ENCODE results near the gene DNAH14. TPM values are rescaled to one million over a fixed set of nuclear protein-coding genes. Genes with fewer than 3 reads are reported as not detected.

Gene DNAH14
- total and polyA plus RNA-seq, 9 of the 15 experiments (the other 6 are each of a cell fraction or from before 2014, with no cell fraction given): 58.4 to 142 (median 98.4) TPM

DNA sequence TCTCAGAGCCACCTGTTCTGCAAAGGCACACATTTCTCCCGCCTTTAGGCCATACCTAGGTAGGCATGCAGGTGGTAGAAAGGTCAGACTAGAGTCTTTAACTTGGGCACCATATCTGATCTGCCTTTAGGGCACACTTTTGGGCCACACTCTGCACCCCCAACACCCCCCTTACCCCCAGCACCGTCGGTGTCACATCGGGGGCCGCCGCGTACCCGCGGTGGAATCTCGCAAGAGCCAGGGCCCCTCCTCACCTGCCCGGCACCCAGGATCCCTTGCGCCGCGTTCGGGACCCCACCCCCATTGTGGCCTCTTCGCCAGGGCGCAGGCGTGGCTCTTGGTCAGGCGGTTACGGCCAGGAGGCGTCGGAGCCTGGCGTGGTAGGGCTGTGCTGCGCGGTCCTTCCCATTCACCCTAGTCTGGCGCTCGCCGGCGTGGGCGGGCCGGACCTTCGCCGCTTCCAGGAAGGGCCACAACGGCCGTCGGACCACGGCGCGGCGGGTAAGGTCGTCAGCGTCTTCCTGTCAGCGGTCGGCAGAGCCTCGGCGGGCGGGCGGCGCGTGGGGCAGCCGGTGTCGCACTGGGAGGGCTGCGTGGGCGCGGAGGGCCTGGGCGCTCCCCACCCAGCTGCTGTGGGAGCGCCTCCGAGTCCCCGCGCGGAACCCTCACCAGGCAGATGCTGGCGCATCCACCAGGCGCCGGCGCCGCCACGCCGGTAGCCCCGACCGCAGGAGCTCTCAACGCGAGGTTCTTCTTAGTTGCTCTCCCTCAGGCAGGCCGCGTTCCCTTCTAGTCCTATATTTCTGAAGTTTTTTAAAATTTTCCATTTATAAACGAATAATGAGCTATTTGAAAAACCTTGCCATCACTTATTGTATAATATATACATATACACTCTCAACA is at the start of gene DNAH14 (continued):
- TF ChIP-seq ATF1 (CRISPR knock-in tag; IDR thresholded peaks at IDR 0.05) (no peak), ATF1 (tag; IDR thresholded peaks at IDR 0.05) (no peak), ADNP (tag; IDR thresholded peaks at IDR 0.05) (no peak), HLTF (IDR thresholded peaks at IDR 0.05) (no peak), SRSF7 (optimal IDR thresholded peaks at IDR 0.05; ENCODE audit: low read depth, low read length) (no peak), SMAD3 (CRISPR knock-in tag; conservative IDR thresholded peaks at IDR 0.05) (no peak), ZNF780A (CRISPR knock-in tag; IDR thresholded peaks at IDR 0.05) (no peak), ZNF696 (CRISPR knock-in tag; conservative IDR thresholded peaks at IDR 0.05) (no peak), STAT5A (IDR thresholded peaks at IDR 0.05; ENCODE audit: borderline replicate concordance, low read length) (peak; percentile 26; the same call in 1 of the 2 replicates), RUNX1 (IDR thresholded peaks at IDR 0.05; ENCODE audit: low read depth) (no peak; the same call in 1 of the 2 replicates), ZNF644 (tag; IDR thresholded peaks at IDR 0.05; ENCODE audit: low read depth) (0 out of 2 replicates have a peak, but pooled peaks have one; percentile 43), ZNF583 (CRISPR knock-in tag; IDR thresholded peaks at IDR 0.05) (peak; percentile 24; the same call in 1 of the 2 replicates), ZNF445 (CRISPR knock-in tag; IDR thresholded peaks at IDR 0.05; ENCODE audit: low read depth) (no peak), CHD4 (IDR thresholded peaks at IDR 0.05; ENCODE audit: insufficient read depth, insufficient replicate concordance, low read depth, low read length, poor library complexity, severe bottlenecking) (no peak), ZNF24 (IDR thresholded peaks at IDR 0.05) (no peak; the same call in 1 of the 2 replicates), RBBP5 (IDR thresholded peaks at IDR 0.05; ENCODE audit: borderline replicate concordance, insufficient read depth, low read length, poor library complexity, severe bottlenecking) (peak; percentile 91), ETV6 (IDR thresholded peaks at IDR 0.05; ENCODE audit: borderline replicate concordance in 1 of 2, low read depth in 2 of 2, low read length in 1 of 2) (peak in 1 of 2 experiments; percentile 62; a peak in 1 of 4 replicates), ETV6 (CRISPR knock-in tag; IDR thresholded peaks at IDR 0.05; ENCODE audit: borderline replicate concordance) (no peak), TAF15 (IDR thresholded peaks at IDR 0.05; ENCODE audit: low read depth, low read length) (no peak), POLR2B (IDR thresholded peaks at IDR 0.05; ENCODE audit: low read depth, partially characterized antibody) (peak; percentile 87), ASH1L (IDR thresholded peaks at IDR 0.05; ENCODE audit: borderline replicate concordance, low read depth, partially characterized antibody) (no peak), ZEB2 (IDR thresholded peaks at IDR 0.05) (peak; percentile 89), FOXA1 (IDR thresholded peaks at IDR 0.05; ENCODE audit: borderline replicate concordance) (no peak)
- TF ChIP-seq, protein P1, sequence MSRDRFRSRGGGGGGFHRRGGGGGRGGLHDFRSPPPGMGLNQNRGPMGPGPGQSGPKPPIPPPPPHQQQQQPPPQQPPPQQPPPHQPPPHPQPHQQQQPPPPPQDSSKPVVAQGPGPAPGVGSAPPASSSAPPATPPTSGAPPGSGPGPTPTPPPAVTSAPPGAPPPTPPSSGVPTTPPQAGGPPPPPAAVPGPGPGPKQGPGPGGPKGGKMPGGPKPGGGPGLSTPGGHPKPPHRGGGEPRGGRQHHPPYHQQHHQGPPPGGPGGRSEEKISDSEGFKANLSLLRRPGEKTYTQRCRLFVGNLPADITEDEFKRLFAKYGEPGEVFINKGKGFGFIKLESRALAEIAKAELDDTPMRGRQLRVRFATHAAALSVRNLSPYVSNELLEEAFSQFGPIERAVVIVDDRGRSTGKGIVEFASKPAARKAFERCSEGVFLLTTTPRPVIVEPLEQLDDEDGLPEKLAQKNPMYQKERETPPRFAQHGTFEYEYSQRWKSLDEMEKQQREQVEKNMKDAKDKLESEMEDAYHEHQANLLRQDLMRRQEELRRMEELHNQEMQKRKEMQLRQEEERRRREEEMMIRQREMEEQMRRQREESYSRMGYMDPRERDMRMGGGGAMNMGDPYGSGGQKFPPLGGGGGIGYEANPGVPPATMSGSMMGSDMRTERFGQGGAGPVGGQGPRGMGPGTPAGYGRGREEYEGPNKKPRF (IDR thresholded peaks at IDR 0.05; ENCODE audit: low read depth, low read length): no peak
- TF ChIP-seq, protein P2, sequence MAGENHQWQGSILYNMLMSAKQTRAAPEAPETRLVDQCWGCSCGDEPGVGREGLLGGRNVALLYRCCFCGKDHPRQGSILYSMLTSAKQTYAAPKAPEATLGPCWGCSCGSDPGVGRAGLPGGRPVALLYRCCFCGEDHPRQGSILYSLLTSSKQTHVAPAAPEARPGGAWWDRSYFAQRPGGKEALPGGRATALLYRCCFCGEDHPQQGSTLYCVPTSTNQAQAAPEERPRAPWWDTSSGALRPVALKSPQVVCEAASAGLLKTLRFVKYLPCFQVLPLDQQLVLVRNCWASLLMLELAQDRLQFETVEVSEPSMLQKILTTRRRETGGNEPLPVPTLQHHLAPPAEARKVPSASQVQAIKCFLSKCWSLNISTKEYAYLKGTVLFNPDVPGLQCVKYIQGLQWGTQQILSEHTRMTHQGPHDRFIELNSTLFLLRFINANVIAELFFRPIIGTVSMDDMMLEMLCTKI (IDR thresholded peaks at IDR 0.05; ENCODE audit: partially characterized antibody): no peak
- TF ChIP-seq, protein P3, sequence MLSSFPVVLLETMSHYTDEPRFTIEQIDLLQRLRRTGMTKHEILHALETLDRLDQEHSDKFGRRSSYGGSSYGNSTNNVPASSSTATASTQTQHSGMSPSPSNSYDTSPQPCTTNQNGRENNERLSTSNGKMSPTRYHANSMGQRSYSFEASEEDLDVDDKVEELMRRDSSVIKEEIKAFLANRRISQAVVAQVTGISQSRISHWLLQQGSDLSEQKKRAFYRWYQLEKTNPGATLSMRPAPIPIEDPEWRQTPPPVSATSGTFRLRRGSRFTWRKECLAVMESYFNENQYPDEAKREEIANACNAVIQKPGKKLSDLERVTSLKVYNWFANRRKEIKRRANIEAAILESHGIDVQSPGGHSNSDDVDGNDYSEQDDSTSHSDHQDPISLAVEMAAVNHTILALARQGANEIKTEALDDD (IDR thresholded peaks at IDR 0.05): no peak

All from K562 (cell line).